SU-DHL-6 (cell line): ENCODE measurements around the gene NIN.

Experiments used
- H2AFZ ChIP-seq: fragments of 200-600 bp; sonication (generic); 2 replicates; pipeline ENCODE4 v1.6.1; 2014; ENCODE audit warnings: low read depth, mild to moderate bottlenecking, moderate library complexity, mixed read lengths, antibody characterized with exemption, low read length; ENCODE audit not compliant: severe bottlenecking
- H3F3A ChIP-seq: fragments of 200-600 bp; shearing (Covaris generic); 2 replicates; pipeline ENCODE4 v1.6.0; 2016; ENCODE audit warnings: antibody characterized with exemption, mild to moderate bottlenecking; ENCODE audit not compliant: insufficient read depth
- H3K27ac ChIP-seq: fragments of 200-600 bp; sonication (generic); 2 replicates; pipeline ENCODE4 v1.5.1; 2016; ENCODE audit warnings: low read depth, mild to moderate bottlenecking, low read length, moderate library complexity, mixed read lengths
- H3K27me3 ChIP-seq: fragments of 200-600 bp; sonication (generic), shearing (Covaris generic); 2 replicates; pipeline ENCODE4 v1.6.0; 2014; ENCODE audit warnings: mild to moderate bottlenecking, low read length
- H3K36me3 ChIP-seq: fragments of 200-600 bp; sonication (generic); 2 replicates; pipeline ENCODE4 v1.6.1; 2014; ENCODE audit warnings: mild to moderate bottlenecking, low read length, mixed read lengths
- H3K4me2 ChIP-seq: fragments of 300-600, 200-600 bp; shearing (Covaris generic), sonication (generic); 2 replicates; pipeline ENCODE4 v1.6.0; 2014; ENCODE audit warnings: low read length, low read depth, mild to moderate bottlenecking; ENCODE audit not compliant: poor library complexity, severe bottlenecking
- H3K4me3 ChIP-seq: fragments of 200-600 bp; sonication (generic); 2 replicates; pipeline ENCODE4 v1.5.1; 2014; ENCODE audit warnings: antibody characterized with exemption, low read length, mild to moderate bottlenecking, mixed read lengths; ENCODE audit not compliant: insufficient read depth, poor library complexity, severe bottlenecking
- H3K79me2 ChIP-seq: fragments of 200-600 bp; sonication (generic); 2 replicates; pipeline ENCODE4 v1.6.1; 2014; ENCODE audit warnings: mild to moderate bottlenecking, low read length, moderate library complexity; ENCODE audit not compliant: insufficient read depth
- H3K9ac ChIP-seq: fragments of 200-600 bp; sonication (generic); 2 replicates; pipeline ENCODE4 v1.7.0; 2014; ENCODE audit warnings: mild to moderate bottlenecking, low read length
- H3K9me2 ChIP-seq: fragments of 200-600 bp; sonication (generic); replicated peaks from 2 replicates; pipeline ENCODE4 v1.6.1; 2014; ENCODE audit warnings: low read length; ENCODE audit not compliant: insufficient read depth
- H3K9me3 ChIP-seq: fragments of 200-600 bp; sonication (generic); 2 replicates; pipeline ENCODE4 v1.6.1; 2014; ENCODE audit warnings: low read length, mixed read lengths; ENCODE audit not compliant: insufficient read depth
- H4K20me1 ChIP-seq: fragments of 200-600 bp; sonication (generic); 2 replicates; pipeline ENCODE4 v1.6.1; 2014; ENCODE audit warnings: low read depth, mild to moderate bottlenecking, antibody characterized with exemption, low read length, moderate library complexity, mixed read lengths
- CTCF ChIP-seq: fragments of 200-600 bp; sonication (generic); IDR thresholded peaks from one replicate; pipeline ENCODE4 v1.5.1; 2017; ENCODE audit warnings: antibody characterized with exemption, mild to moderate bottlenecking, low read length, moderate library complexity; ENCODE audit not compliant: insufficient read depth, poor library complexity, severe bottlenecking
- EZH2phosphoT487 ChIP-seq: fragments of 200-600 bp; sonication (generic), shearing (Covaris generic); conservative IDR thresholded peaks from 2 replicates; pipeline ENCODE4 v1.6.1; 2018; ENCODE audit warnings: mild to moderate bottlenecking, antibody characterized with exemption, low read length, moderate library complexity, mixed read lengths

NIN gene

DNA sequence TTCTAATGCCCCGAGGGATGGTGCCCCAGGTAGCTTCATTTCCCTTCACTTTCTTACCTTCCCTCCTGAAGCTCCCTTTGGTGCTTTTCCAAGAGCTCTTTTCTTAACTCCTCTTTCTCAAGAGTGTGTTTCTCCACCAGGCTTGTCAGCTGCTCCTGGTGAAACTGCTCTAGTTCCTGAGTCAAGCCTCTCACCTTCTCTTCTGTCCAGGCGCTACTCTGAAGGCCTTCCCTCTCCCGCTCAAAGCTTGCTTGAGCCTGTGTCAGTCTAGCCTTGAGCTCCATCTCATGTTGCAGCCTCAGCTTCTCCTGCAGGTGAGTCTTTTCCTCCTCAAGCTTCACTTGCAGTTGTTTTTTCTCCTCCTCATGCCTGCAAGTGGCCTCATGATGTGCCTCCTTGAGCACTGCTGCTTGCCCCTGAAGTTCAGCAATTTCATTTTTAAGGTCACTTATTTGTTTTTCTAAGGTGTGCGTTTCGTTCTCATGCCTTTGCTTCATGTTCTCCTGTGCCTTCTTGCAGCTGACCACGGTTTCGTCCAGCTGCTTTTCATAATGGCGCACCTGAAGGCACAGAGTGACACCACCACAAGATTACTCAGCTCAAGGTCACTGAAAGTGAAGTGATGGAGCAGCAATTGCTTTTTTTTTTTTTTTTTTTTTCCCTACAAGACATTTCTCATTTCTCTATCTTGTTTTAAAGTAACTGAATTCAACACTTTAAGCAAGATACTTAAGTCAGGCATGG, 71.0 kb downstream of the NIN start:
- no peaks in the 10 kb centered on the region for H3K9me3 ChIP-seq
- no peak overlapping the region for H3K9ac ChIP-seq
- H3K27ac ChIP-seq = no peak overlapping the region
- H3K4me2 ChIP-seq = no peak overlapping the region
- no peak for TF ChIP-seq EZH2phosphoT487
- no peak for TF ChIP-seq CTCF
- H3K36me3 ChIP-seq = peaks cover 50% of the 10 kb centered on the region
- no peak overlapping the region for H3K4me3 ChIP-seq
- no peaks in the 10 kb centered on the region for H3K79me2 ChIP-seq
- H4K20me1 ChIP-seq = no peaks in the 10 kb centered on the region
- H3K27me3 ChIP-seq = no peaks in the 10 kb centered on the region
- no peaks in the 10 kb centered on the region for H3K9me2 ChIP-seq
- H2AFZ ChIP-seq = no peak overlapping the region
- H3F3A ChIP-seq = peaks cover 25% of the 10 kb centered on the region; the same call in 1 of the 2 replicates

- no peak for TF ChIP-seq EZH2phosphoT487
- no peak for TF ChIP-seq CTCF
- H3K9me3 ChIP-seq = no peaks in the 10 kb centered on the region
- H3K36me3 ChIP-seq = peaks cover 52% of the 10 kb centered on the region
- no peaks in the 10 kb centered on the region for H3K9me2 ChIP-seq
- H3K4me2 ChIP-seq = no peak overlapping the region
- H4K20me1 ChIP-seq = no peaks in the 10 kb centered on the region
- peaks cover 21% of the 10 kb centered on the region; the same call in 1 of the 2 replicates for H3F3A ChIP-seq
- no peak overlapping the region for H3K4me3 ChIP-seq
- H3K9ac ChIP-seq = no peak overlapping the region
- H3K27ac ChIP-seq = no peak overlapping the region
- H3K79me2 ChIP-seq = no peaks in the 10 kb centered on the region
- no peaks in the 10 kb centered on the region for H3K27me3 ChIP-seq
- no peak overlapping the region for H2AFZ ChIP-seq
Observed at GRCh38 chr14:50758945-50759344, 72.0 kb downstream of the NIN start.

DNA sequence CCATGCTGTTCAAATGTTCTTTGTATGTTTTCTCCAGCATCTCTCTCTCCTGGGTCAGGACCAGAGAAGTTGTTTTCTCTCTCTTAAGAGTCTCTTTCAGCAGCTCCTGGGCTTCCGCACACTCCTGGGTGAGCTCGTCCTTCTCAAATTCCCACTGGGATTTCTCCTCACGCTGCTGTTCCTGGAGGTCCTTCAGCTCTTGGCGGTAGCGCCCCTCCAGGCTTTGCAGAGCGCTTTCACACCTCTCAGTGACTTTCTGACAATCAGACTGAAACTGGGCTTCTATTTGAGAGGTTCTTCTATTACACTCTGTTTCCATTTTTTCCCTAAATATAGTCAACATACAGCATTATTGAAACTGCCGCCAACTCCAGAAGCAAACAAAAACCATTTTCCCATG, 72.7 kb downstream of the NIN start:
- Histone ChIP-seq H3K79me2 (no peaks in the 10 kb centered on the region), H3K27me3 (no peaks in the 10 kb centered on the region)

More for the DNA sequence above, 72.7 kb downstream of the NIN start:
- no peaks in the 10 kb centered on the region for H3K9me3 ChIP-seq
- no peak overlapping the region for H2AFZ ChIP-seq
- H3K27ac ChIP-seq = no peak overlapping the region
- H3K9ac ChIP-seq = no peak overlapping the region
- H3K36me3 ChIP-seq = peaks cover 52% of the 10 kb centered on the region
- H3F3A ChIP-seq = 0 out of 2 replicates have a peak, but pooled peaks cover 17% of the 10 kb centered on the region
- no peaks in the 10 kb centered on the region for H3K9me2 ChIP-seq
- TF ChIP-seq EZH2phosphoT487 = no peak
- no peak for TF ChIP-seq CTCF
- H3K4me2 ChIP-seq = no peak overlapping the region
- H3K4me3 ChIP-seq = no peak overlapping the region
- H4K20me1 ChIP-seq = no peaks in the 10 kb centered on the region
